Colonic mucosa (tissue), 4 donors: ENCODE measurements around the gene ZNF608. TPM values are rescaled to one million over a fixed set of nuclear protein-coding genes. Genes with fewer than 3 reads are reported as not detected.
A peak's percentile ranks its signal among the peaks of the same experiment; 100 is the strongest.

Experiments
- DNase-seq: peaks from one replicate; pipeline ENCODE4 v3.0.0-alpha.2; 2020
- H3K27ac ChIP-seq: fragments of 200-600 bp; one replicate; pipeline ENCODE4 v1.8.0; 2021
- H3K27me3 ChIP-seq: fragments of 200-600 bp; one replicate; pipeline ENCODE4 v1.8.0; 2021
- H3K36me3 ChIP-seq: fragments of 200-600 bp; one replicate; pipeline ENCODE4 v1.8.0; 2021
- H3K4me1 ChIP-seq: fragments of 200-600 bp; one replicate; pipeline ENCODE4 v1.8.0; 2021; ENCODE audit warnings: mild to moderate bottlenecking
- H3K4me3 ChIP-seq: fragments of 200-600 bp; one replicate; pipeline ENCODE4 v1.8.0; 2021
- H3K9ac ChIP-seq, 2 donors: one replicate each; pipeline ENCODE4 v1.7.0; 2013; ENCODE audit warnings: control low read depth in 2 of 2, low read depth in 2 of 2, low read length in 2 of 2
- H3K9me3 ChIP-seq: fragments of 200-600 bp; one replicate; pipeline ENCODE4 v1.8.0; 2021
- intact Hi-C: fragments of 100-400 bp; cut with DNase I; formaldehyde crosslinking; loops from one replicate; pipeline ENCODE4 v1.14.1; 2022
- total RNA-seq, 2 donors: library from RNA; stranded (reverse); fragmentation: NEBNext Ultra II Directional in 1 of 2; extraction: Animal tissue kit (Norgen Biotek cat#: 25700) in 1 of 2; gene quantifications; one replicate each; pipeline ENCODE4 v1.2.1, GENCODE V29; 2021
- TF ChIP-seq, protein P1 (sequence below): fragments of 200-600 bp; IDR thresholded peaks from one replicate; pipeline ENCODE4 v1.8.0; 2022; ENCODE audit warnings: antibody characterized with exemption, mild to moderate bottlenecking
- donor health status: healthy.
- donor health status: DM: no; HTN: no; CAD: no.
- donor health status: DM: no; HTN: no; CAD: no.

The ZNF608 gene
- total RNA-seq, 2 donors from 2014 or later, result 14.6 to 20.0 TPM

DNA sequence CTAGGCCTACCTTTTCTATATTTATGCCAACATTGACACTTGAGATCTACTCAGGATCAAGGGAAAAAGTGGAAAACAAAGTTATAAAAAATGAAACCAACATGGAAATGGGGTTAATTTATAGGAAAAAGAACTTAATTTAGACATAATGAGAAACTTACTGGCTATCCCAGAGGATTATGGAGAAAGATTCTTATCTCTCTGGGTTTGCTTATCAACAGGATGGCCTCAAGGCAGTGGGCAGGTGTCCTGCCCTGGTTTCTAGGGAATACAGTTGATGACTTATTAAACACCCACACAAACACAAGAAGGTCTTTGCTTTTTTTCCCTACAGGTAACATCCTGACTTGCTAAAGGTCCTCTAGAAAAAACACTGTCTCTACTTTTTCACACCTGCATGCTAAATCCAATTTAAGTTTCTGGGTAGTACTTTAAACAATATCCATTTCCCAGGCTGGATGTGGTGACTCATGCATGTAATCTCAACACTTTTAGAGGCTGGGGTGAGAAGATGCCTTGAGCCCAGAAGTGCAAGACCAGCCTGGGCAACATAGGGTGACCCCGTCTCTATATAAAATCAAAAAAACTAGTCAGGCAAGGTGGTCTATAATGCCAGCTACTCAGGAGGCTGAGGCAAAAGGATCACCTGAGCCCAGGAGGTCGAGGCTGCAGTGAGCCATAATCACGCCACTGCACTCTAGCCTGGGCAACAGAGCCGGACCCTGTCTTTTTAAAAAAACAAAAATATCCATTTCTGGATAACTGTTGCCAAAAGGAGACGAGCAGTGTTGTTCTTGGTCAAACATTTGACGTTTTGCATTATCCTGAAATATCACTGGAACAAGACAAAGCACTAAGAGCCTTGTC lies 6.6 kb upstream of the ZNF608 start:
- TF ChIP-seq, protein P1, sequence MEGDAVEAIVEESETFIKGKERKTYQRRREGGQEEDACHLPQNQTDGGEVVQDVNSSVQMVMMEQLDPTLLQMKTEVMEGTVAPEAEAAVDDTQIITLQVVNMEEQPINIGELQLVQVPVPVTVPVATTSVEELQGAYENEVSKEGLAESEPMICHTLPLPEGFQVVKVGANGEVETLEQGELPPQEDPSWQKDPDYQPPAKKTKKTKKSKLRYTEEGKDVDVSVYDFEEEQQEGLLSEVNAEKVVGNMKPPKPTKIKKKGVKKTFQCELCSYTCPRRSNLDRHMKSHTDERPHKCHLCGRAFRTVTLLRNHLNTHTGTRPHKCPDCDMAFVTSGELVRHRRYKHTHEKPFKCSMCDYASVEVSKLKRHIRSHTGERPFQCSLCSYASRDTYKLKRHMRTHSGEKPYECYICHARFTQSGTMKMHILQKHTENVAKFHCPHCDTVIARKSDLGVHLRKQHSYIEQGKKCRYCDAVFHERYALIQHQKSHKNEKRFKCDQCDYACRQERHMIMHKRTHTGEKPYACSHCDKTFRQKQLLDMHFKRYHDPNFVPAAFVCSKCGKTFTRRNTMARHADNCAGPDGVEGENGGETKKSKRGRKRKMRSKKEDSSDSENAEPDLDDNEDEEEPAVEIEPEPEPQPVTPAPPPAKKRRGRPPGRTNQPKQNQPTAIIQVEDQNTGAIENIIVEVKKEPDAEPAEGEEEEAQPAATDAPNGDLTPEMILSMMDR, result no peak
- H3K4me3 ChIP-seq, result no peak overlapping the region
- H3K36me3 ChIP-seq, result no peaks in the 10 kb centered on the region

DNA sequence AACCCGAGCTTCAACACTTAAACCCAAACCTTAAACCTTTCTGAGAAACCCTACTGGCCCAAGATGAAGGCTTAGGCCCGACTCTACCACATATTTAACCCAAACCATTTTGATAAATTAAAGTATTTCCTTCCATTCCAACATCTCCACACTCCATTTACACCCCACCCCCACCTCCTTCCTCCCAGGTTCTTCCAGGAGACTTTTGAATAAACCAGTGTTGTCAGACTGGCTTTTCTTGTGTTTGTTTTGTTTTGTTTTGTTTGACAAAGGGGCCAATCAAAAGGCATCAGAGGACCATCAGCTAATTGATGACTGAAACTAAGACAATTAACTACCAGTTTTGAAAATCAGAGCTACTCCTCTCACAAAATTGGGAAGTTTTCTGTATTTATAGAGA lies 4.6 kb upstream of the ZNF608 start:
- no peak for DNase-seq
- intact Hi-C loops, result no loop called here

More for the DNA sequence above, 6.6 kb upstream of the ZNF608 start:
- Histone ChIP-seq H3K9me3 (no peaks in the 10 kb centered on the region), H3K27me3 (no peaks in the 10 kb centered on the region), H3K4me1 (no peaks in the 10 kb centered on the region), H3K9ac (no peak overlapping the region), H3K27ac (no peak overlapping the region)
- DNase-seq, result no peak
- intact Hi-C loops, result no loop called here

DNA sequence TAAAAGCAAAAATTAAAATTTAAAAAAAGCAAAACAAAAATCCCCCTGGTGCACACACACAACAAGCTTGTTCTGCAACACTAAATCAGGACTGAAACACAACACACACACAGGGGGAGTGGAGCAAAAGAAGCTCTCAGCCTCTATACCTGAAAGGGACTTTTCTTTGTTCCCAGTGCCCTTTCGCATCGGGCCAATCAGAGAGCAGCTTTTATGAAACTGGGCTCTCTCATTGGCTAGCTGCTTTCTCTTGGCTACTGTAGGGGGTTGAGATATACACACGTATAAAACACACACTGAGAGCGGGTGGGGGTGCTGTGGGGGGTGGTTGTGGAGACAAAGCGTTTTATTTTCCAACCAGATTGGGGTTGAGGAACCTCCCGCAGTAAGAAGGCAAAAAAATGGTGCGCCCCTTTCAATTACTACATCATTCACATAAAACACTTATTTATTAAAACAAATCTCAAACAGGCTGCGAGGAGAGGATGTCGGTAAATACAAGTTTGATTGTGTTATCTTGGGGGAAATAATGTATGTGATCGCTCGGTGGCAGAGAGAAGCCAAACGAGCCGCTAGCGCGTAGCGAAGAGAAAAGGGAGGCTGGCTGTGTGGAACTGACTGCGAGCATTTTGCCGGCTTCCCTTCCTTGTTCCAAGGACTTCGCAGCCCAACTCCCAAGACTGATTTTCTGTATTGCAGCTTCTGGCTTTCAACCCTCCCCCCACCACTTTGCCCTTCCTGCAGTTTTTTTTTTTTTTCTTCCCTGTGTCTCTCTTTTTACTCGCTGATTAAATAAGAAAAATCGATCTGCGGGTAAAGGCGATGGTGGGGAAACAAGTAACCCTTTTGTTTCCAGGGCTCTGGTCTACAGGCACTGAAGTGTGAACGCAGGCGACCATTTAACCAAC lies 2.5 kb upstream of the ZNF608 start:
- TF ChIP-seq, protein P1, result no peak
- no peaks in the 10 kb centered on the region for H3K9me3 ChIP-seq
- DNase-seq, result peak; percentile 95
- H3K4me1 ChIP-seq, result no peaks in the 10 kb centered on the region
- intact Hi-C loops, result no loop called here
- peak overlapping the region; percentile 71 to 98 for H3K9ac ChIP-seq
- H3K27ac ChIP-seq, result peak overlapping the region; percentile 94
- H3K27me3 ChIP-seq, result no peaks in the 10 kb centered on the region
- H3K36me3 ChIP-seq, result no peaks in the 10 kb centered on the region
- H3K4me3 ChIP-seq, result peak overlapping the region; percentile 36

More for the DNA sequence above, 4.6 kb upstream of the ZNF608 start:
- Histone ChIP-seq H3K9me3 (no peaks in the 10 kb centered on the region), H3K4me1 (no peaks in the 10 kb centered on the region), H3K4me3 (no peak overlapping the region), H3K27me3 (no peaks in the 10 kb centered on the region), H3K36me3 (no peaks in the 10 kb centered on the region), H3K9ac (no peak overlapping the region), H3K27ac (no peak overlapping the region)
- TF ChIP-seq, protein P1, result no peak

DNA sequence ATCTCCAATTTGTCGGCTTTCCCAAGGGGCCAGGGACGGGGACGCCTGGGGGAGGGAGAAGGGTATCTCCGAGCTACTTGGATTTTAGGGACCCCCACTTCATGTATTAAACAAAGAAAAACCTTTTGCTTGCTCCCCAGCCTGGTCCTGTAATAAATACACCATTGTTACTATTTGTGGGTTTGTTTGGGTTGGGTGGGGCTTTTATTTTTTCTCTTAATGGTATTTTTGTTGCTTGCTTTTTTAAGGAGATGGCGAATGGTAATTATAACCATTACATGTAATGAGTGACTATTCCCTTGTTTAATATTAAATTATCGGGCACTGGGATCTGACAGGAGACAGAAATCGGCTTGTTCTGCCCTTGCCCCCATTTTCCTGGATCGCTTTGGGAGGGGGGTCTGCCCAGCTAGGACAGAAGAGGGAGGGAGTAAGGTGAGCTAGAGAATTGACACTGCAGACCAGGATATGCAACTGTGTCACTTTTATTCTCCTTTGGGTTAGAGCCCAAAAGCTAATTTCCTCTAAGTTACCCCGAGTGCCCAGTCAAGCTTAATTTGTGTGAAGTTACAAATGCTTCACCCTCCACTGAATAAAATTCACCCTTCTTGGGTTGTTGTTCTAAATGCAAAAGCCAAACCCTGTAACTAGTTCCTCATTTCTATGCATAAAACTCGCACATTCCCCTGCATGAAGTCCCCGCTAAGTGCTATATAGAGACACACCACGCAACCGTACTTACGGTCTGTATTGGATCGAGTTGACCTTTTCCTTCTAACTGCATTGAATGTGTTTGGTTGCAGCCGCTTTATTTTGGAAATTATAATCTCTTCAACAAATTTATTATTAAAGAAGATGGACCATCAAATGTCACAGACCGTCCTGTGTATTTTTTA lies 1.6 kb upstream of the ZNF608 start:
- no peaks in the 10 kb centered on the region for H3K36me3 ChIP-seq
- H3K27me3 ChIP-seq, result no peaks in the 10 kb centered on the region
- H3K9ac ChIP-seq, result peak overlapping the region; percentile 81 to 98
- intact Hi-C loops, result no loop called here
- no peaks in the 10 kb centered on the region for H3K9me3 ChIP-seq
- no peaks in the 10 kb centered on the region for H3K4me1 ChIP-seq
- TF ChIP-seq, protein P1, result no peak
- H3K27ac ChIP-seq, result peak overlapping the region; percentile 94
- no peak for DNase-seq
- H3K4me3 ChIP-seq, result peak overlapping the region; percentile 36
